SK-MEL-5 (cell line): ENCODE data around the gene GBP1. TPM values are rescaled to one million over a fixed set of nuclear protein-coding genes. Genes with fewer than 3 reads are reported as not detected.
A peak's percentile ranks its signal among the peaks of the same experiment; 100 is the strongest.
"Not testable (repeated sequence)": the region's sequence is repeated elsewhere in the genome, so short reads cannot be mapped to it uniquely, and the experiment has no call there.

Experiments used
- DNase-seq: peaks from one replicate; pipeline ENCODE4 v3.0.0-alpha.2; 2016; ENCODE audit warnings: low read depth, low spot score
- in situ Hi-C: cut with HindIII; loops from 2 replicates; pipeline ENCODE4 v1.10.0; 2016; ENCODE audit warnings: low sequenced_read_pairs, high pct_unique_total_duplicates, low pct_unique_long_range_greater_than_20kb
- polyA plus RNA-seq, 2 experiments: library from polyadenylated mRNA; depleted of rRNA; stranded (reverse); fragments of >200 nt; gene quantifications; 2 replicates each; pipeline ENCODE4 v1.2.3, GENCODE V29; 2015
- total RNA-seq: library from RNA; depleted of rRNA; stranded (reverse); fragments of >200 nt; shearing (Covaris generic); gene quantifications from 2 replicates; pipeline ENCODE4 v1.2.3, GENCODE V29; 2014; rRNA removed

The GBP1 gene
- 0.29 and 0.83 TPM in 2 replicates for total RNA-seq
- 0.27 and 0.60 TPM in 2 replicates for polyA plus RNA-seq (2015; cell fraction: cytosol; rRNA removed)
- 0.93 and 2.9 TPM in 2 replicates for polyA plus RNA-seq (2015; cell fraction: nucleus; rRNA removed)

GRCh38 chr1:89065079-89065868 is at the start of gene GBP1:
GBP1 (minus strand) TSS chr1:89065208; CDS start chr1:89063234, 1,974 bp downstream.
- no peak for DNase-seq
- in situ Hi-C loops = no loop called here

- in situ Hi-C loops = no loop called here
- peak; percentile 25 for DNase-seq
Measured at GRCh38 chr1:89114662-89115061, 49.7 kb upstream of the GBP1 start.

- in situ Hi-C loops = no loop called here
- peak; percentile 89 for DNase-seq
Measured at GRCh38 chr1:89112871-89113613, 48.0 kb upstream of the GBP1 start.

GRCh38 chr1:89104687-89105086 is 39.7 kb upstream of the GBP1 start:
- in situ Hi-C loops = no loop called here
- DNase-seq = no peak

- no peak for DNase-seq
- in situ Hi-C loops = no loop called here
Measured at GRCh38 chr1:89104147-89104546, 39.1 kb upstream of the GBP1 start.

- in situ Hi-C loops = no loop called here
- no peak for DNase-seq
Measured at GRCh38 chr1:89102021-89102420, 37.0 kb upstream of the GBP1 start.

GRCh38 chr1:89100412-89100811 is 35.4 kb upstream of the GBP1 start:
- DNase-seq = no peak
- in situ Hi-C loops = no loop called here

- DNase-seq = no peak
- in situ Hi-C loops = no loop called here
Measured at GRCh38 chr1:89098857-89099256, 33.8 kb upstream of the GBP1 start.

GRCh38 chr1:89095737-89096136 is 30.7 kb upstream of the GBP1 start:
- in situ Hi-C loops = no loop called here
- DNase-seq = no peak

- in situ Hi-C loops = no loop called here
- no peak for DNase-seq
Measured at GRCh38 chr1:89089962-89090361, 25.0 kb upstream of the GBP1 start.

- DNase-seq = no peak
- in situ Hi-C loops = no loop called here
Measured at GRCh38 chr1:89088572-89088971, 23.6 kb upstream of the GBP1 start.

GRCh38 chr1:89087241-89087640 is 22.2 kb upstream of the GBP1 start:
- DNase-seq = no peak
- in situ Hi-C loops = no loop called here

GRCh38 chr1:89085781-89086180 is 20.8 kb upstream of the GBP1 start:
- in situ Hi-C loops = no loop called here
- DNase-seq = peak; percentile 79

GRCh38 chr1:89081005-89081404 is 16.0 kb upstream of the GBP1 start:
- in situ Hi-C loops = no loop called here

GRCh38 chr1:89080068-89080467 is 15.1 kb upstream of the GBP1 start:
- DNase-seq, in situ Hi-C loops: not testable (repeated sequence)

More at GRCh38 chr1:89081005-89081404, 16.0 kb upstream of the GBP1 start:
- no peak for DNase-seq

- DNase-seq, in situ Hi-C loops: not testable (repeated sequence)
Measured at GRCh38 chr1:89072466-89073065, 7.6 kb upstream of the GBP1 start.

GRCh38 chr1:89070509-89070908 is 5.5 kb upstream of the GBP1 start:
- in situ Hi-C loops = no loop called here
- no peak for DNase-seq

GRCh38 chr1:89069951-89070350 is 4.9 kb upstream of the GBP1 start:
- in situ Hi-C loops = no loop called here
- DNase-seq = no peak
